Measurements from ENCODE around the gene LBP.
"Not testable (repeated sequence)": the region's sequence is repeated elsewhere in the genome, so short reads cannot be mapped to it uniquely, and the experiment has no call there.

The LBP gene

DNA sequence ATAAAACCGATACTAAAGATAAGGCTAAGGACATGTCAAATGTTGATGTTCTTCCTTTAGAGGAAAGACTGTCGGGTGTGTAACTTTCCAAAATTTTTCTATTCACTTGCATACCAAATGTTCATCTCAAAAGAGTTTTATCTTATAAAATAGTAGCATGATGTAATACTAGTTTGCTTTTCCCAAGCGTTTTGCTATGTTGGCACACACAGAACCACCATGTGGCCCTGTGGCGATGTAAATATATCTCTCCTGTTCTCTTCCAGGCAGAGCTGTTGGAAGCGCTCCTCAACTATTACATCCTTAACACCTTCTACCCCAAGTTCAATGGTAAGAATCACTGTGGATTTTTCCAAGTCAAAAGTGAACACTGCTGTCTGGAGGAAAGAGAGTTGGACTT lies 26.5 kb downstream of the LBP start:
- TF ChIP-seq, protein P1, sequence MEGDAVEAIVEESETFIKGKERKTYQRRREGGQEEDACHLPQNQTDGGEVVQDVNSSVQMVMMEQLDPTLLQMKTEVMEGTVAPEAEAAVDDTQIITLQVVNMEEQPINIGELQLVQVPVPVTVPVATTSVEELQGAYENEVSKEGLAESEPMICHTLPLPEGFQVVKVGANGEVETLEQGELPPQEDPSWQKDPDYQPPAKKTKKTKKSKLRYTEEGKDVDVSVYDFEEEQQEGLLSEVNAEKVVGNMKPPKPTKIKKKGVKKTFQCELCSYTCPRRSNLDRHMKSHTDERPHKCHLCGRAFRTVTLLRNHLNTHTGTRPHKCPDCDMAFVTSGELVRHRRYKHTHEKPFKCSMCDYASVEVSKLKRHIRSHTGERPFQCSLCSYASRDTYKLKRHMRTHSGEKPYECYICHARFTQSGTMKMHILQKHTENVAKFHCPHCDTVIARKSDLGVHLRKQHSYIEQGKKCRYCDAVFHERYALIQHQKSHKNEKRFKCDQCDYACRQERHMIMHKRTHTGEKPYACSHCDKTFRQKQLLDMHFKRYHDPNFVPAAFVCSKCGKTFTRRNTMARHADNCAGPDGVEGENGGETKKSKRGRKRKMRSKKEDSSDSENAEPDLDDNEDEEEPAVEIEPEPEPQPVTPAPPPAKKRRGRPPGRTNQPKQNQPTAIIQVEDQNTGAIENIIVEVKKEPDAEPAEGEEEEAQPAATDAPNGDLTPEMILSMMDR (IDR thresholded peaks at IDR 0.05; ENCODE audit: low read depth, low read length, missing control alignments) = no peak
- no peak for DNase-seq (ENCODE audit: extremely low read depth, low read depth)
- H3K4me3 ChIP-seq (replicated peaks; ENCODE audit: low read depth, low read length) = no peak overlapping the region

DNA sequence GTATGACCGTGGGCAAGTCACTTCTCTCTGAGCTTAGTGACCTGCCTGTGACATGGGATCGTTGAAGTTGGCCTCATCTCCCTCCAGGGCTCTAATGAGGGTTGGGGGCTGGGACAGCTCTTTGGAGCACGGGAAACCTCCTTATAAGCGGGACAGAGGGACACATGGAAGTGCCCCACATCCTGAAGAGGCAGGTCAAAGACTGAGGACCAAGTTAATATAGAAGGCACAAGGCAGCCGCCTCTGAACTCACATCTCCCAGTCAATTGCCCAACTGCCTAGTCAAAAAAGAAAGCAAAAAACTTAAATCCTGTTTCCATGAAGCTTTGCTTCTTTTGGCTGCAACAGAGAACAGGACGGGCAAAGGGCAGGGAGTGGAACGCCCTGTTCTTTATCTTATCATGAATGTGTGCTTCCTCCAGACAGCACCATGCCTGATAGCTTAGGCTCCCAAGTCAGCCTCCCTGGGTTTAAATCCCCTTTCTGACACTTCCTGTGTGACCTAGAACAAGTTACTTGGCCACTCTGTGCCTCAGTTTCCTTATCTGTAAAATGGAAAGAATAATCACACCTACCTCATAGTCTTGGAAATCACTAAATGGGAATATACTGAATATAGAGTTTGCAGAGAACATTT lies 27.1 kb downstream of the LBP start:
- H3K4me3 ChIP-seq (replicated peaks; ENCODE audit: low read depth, low read length) = no peak overlapping the region
- DNase-seq (ENCODE audit: extremely low read depth, low read depth) = no peak
- TF ChIP-seq, protein P1 (IDR thresholded peaks at IDR 0.05; ENCODE audit: low read depth, low read length, missing control alignments) = no peak

DNA sequence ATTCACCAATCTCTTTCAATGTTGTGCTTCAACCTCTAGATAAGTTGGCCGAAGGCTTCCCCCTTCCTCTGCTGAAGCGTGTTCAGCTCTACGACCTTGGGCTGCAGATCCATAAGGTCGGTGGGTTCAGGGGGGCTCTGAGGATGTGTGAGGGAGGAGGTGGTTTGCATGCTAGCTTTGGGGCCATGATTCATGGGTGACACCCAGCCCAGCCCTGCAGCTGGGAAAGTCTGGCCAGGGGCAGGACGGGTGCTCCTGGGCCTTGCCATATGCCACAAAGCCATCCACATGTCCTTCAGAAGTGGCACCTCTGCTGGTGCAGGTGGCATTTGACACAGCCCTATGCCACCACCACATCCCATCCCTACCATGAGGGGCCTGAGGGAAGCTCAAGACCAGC lies 27.6 kb downstream of the LBP start:
- no peak for DNase-seq (ENCODE audit: extremely low read depth, low read depth)
- H3K4me3 ChIP-seq (replicated peaks; ENCODE audit: low read depth, low read length) = no peak overlapping the region
- TF ChIP-seq, protein P1 (IDR thresholded peaks at IDR 0.05; ENCODE audit: low read depth, low read length, missing control alignments) = no peak

DNA sequence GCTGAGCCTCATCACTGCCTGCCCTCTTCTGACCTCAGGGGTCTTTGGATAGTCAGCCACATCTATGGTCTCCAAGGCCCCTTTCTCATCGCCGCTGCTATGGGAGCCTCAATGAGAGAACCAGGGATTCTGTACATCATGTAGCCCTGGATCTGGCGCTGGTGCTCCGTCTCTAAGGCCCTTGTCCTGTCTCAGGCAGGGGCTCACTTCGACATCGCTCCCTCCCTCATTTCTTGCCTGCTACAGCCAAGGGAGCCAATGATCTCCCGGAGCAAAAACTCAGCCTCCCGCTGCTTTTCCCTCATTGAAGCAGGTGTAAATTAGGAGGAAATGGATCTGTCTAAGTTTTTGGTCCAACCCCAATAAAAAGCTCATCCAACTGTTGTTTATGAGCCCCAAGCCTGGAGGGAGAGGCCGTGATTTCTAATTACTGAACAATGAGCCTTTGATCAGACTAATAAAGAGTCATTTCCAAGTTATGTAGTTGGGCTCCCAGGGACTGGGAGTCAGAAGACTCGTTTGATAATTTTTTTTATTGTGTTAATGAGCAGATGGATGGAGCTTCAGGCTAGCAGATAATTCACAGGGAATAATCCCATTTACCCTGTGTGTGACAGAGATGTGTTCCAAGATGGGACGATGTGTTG lies 30.9 kb downstream of the LBP start:
- TF ChIP-seq, protein P1 (IDR thresholded peaks at IDR 0.05; ENCODE audit: low read depth, low read length, missing control alignments) = no peak
- DNase-seq (ENCODE audit: extremely low read depth, low read depth) = no peak
- H3K4me3 ChIP-seq (replicated peaks; ENCODE audit: low read depth, low read length) = no peak overlapping the region

DNA sequence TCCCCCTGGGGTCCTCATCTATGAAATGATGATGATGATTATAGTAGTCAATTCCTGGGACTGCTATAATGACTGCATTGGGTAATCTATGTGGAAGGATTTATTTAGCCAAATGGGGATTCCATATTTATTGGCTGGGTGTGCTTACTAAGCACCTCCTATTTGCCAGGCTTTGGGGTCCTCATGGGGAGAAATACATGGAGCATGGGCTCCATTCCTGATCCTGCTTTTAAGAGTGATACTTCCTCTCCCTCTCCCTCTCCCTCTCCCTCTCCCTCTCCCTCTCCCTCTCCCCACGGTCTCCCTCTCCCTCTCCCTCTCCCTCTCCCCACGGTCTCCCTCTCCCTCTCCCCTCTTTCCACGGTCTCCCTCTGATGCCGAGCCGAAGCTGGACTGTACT lies 31.6 kb downstream of the LBP start:
- H3K4me3 ChIP-seq (replicated peaks; ENCODE audit: low read depth, low read length); DNase-seq (ENCODE audit: extremely low read depth, low read depth): not testable (repeated sequence)

DNA sequence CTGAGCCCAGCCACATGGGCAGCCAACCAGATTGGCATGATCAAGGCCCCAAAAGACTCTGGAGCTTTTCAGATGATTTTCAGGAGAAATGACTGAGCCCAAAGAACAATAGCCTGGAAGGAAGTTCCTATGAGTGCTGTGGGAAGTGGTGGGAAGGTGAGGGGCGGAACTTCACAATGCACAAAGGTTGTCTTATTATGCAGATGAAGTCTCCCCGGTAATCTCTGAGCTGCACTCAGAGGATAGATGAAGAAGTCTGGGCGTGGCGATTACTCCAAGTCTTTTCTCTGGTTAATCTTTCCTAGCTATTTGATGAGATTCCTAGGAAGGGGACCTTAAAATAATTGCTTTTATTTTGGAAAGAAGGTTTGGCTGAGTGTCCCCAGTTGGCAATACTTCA lies 36.9 kb downstream of the LBP start:
- H3K4me3 ChIP-seq (replicated peaks; ENCODE audit: low read depth, low read length) = no peak overlapping the region
- no peak for DNase-seq (ENCODE audit: extremely low read depth, low read depth)
- TF ChIP-seq, protein P1 (IDR thresholded peaks at IDR 0.05; ENCODE audit: low read depth, low read length, missing control alignments) = no peak

DNA sequence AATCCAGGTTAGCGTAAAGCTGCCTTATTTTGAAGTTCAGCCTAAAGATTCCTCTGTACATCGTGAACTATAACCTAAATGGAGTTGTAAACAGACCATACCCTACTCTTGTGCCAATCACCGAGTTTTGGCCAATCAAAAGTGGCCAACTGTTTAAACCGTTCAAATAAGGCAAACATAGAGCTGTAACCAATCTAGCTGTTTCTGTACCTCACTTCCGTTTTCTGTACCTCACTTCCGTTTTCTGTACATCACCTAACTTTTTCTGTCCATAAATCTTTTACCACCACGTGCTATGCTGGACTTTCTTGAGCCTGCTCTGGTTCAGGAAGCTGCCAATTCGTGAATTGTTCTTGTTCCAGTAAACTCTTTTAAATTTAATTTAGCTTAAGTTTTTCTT lies 39.7 kb downstream of the LBP start:
- no peak overlapping the region for H3K4me3 ChIP-seq (replicated peaks; ENCODE audit: low read depth, low read length)
- TF ChIP-seq, protein P1 (IDR thresholded peaks at IDR 0.05; ENCODE audit: low read depth, low read length, missing control alignments) = no peak
- DNase-seq (ENCODE audit: extremely low read depth, low read depth) = no peak

Measured in HFF-Myc (cell line).